G401 (cell line): ENCODE data around the gene PACS2. TPM values are rescaled to one million over a fixed set of nuclear protein-coding genes. Genes with fewer than 3 reads are reported as not detected.
A peak's percentile ranks its signal among the peaks of the same experiment; 100 is the strongest.
"Not testable (repeated sequence)": the region's sequence is repeated elsewhere in the genome, so short reads cannot be mapped to it uniquely, and the experiment has no call there.

Experiments
- DNase-seq: peaks from one replicate; pipeline ENCODE4 v3.0.0-alpha.2; 2015; ENCODE audit warnings: low spot score
- in situ Hi-C: cut with HindIII; loops from 2 replicates; pipeline ENCODE4 v1.10.0; 2016; ENCODE audit warnings: low sequenced_read_pairs, mixed read lengths
- total RNA-seq: library from RNA; depleted of rRNA; stranded (reverse); fragments of >200 nt; shearing (Covaris generic); gene quantifications from 2 replicates; pipeline ENCODE4 v1.2.3, GENCODE V29; 2014; rRNA removed

Gene PACS2
- total RNA-seq: 36.9 and 50.7 TPM in 2 replicates

- in situ Hi-C loops: no loop called here
- DNase-seq: peak; percentile 70
Observed at GRCh38 chr14:105314287-105315200, at the start of gene PACS2. TSS of gene PACS2 (plus strand) at chr14:105314748. CDS start at chr14:105314919, 171 bp downstream.

- in situ Hi-C loops: no loop called here
- no peak for DNase-seq
Observed at GRCh38 chr14:105267820-105268548, 46.6 kb upstream of the PACS2 start.

GRCh38 chr14:105268736-105269354 lies 45.7 kb upstream of the PACS2 start:
- DNase-seq: no peak
- in situ Hi-C loops: no loop called here

- in situ Hi-C loops: no loop called here
- no peak for DNase-seq
Observed at GRCh38 chr14:105269405-105269804, 45.1 kb upstream of the PACS2 start.

- peak; percentile 77 for DNase-seq
- in situ Hi-C loops: no loop called here
Observed at GRCh38 chr14:105271224-105271890, 43.2 kb upstream of the PACS2 start.

- in situ Hi-C loops: no loop called here
- no peak for DNase-seq
Observed at GRCh38 chr14:105272623-105273022, 41.9 kb upstream of the PACS2 start.

GRCh38 chr14:105273062-105273461 lies 41.5 kb upstream of the PACS2 start:
- in situ Hi-C loops: no loop called here
- DNase-seq: no peak

GRCh38 chr14:105274637-105275036 lies 39.9 kb upstream of the PACS2 start:
- no peak for DNase-seq
- in situ Hi-C loops: no loop called here

GRCh38 chr14:105275267-105275946 lies 39.1 kb upstream of the PACS2 start:
- DNase-seq: no peak
- in situ Hi-C loops: no loop called here

GRCh38 chr14:105277448-105277847 lies 37.1 kb upstream of the PACS2 start:
- DNase-seq, in situ Hi-C loops: not testable (repeated sequence)

- DNase-seq: no peak
- in situ Hi-C loops: no loop called here
Observed at GRCh38 chr14:105279642-105280361, 34.7 kb upstream of the PACS2 start.

- in situ Hi-C loops: no loop called here
- no peak for DNase-seq
Observed at GRCh38 chr14:105280525-105280924, 34.0 kb upstream of the PACS2 start.

- in situ Hi-C loops: no loop called here
- peak; percentile 83 for DNase-seq
Observed at GRCh38 chr14:105281371-105282097, 33.0 kb upstream of the PACS2 start.

GRCh38 chr14:105282098-105282725 lies 32.3 kb upstream of the PACS2 start:
- no peak for DNase-seq
- in situ Hi-C loops: no loop called here

- DNase-seq: no peak
- in situ Hi-C loops: no loop called here
Observed at GRCh38 chr14:105283028-105283427, 31.5 kb upstream of the PACS2 start.

- in situ Hi-C loops: no loop called here
- no peak for DNase-seq
Observed at GRCh38 chr14:105283899-105284298, 30.6 kb upstream of the PACS2 start.

GRCh38 chr14:105285174-105285573 lies 29.4 kb upstream of the PACS2 start:
- DNase-seq: no peak
- in situ Hi-C loops: no loop called here
